ENCODE measurements around the gene ARPC5L.
"Not testable (repeated sequence)": the region's sequence is repeated elsewhere in the genome, so short reads cannot be mapped to it uniquely, and the experiment has no call there.

ARPC5L gene

DNA sequence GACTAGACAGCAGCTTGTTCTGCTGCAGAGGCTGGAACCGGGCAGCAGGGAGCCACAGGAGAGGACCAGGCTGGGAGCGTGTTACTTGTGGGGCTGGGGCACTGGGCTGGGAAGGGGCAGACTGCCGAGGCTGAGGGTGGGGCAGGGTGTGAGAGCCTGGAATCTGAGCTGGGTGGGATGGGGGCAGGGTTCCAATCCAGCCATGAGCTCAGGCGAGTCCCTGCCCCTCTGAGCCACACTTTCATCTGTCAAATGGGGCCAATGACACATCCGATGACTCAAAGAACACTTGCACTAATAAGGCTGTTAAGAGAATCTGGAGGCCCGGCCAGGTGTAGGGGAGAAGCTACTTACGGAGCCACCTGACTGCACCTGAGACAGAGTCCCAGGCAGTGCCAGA lies 27.3 kb upstream of the ARPC5L start:
- Histone ChIP-seq H3K27ac (ENCODE audit: low read depth, low read length) (no peak overlapping the region), H3K79me2 (ENCODE audit: control insufficient read depth, insufficient read depth, low read length, poor library complexity) (no peaks in the 10 kb centered on the region), H4K91ac (ENCODE audit: low read depth, low read length) (peak overlapping the region; percentile 55), H3K36me3 (ENCODE audit: control insufficient read depth in 1 of 2, insufficient read depth in 2 of 2, low read length in 2 of 2) (no peaks in the 10 kb centered on the region), H3K4ac (ENCODE audit: low read depth, low read length) (no peak overlapping the region), H3K79me1 (ENCODE audit: low read length) (peaks cover 3% of the 10 kb centered on the region), H3K27me3 (ENCODE audit: insufficient read depth, low read length) (no peaks in the 10 kb centered on the region), H2AFZ (ENCODE audit: insufficient read depth, low read length, poor library complexity) (peak overlapping the region; percentile 6), H3K18ac (ENCODE audit: low read length) (no peak overlapping the region), H4K8ac (ENCODE audit: low read depth, low read length) (no peak overlapping the region), H3K4me2 (ENCODE audit: low read length) (no peak overlapping the region), H3K9ac (ENCODE audit: low read length) (no peak overlapping the region), H2AK5ac (ENCODE audit: low read length) (peak overlapping the region; percentile 56), H3K4me1 (ENCODE audit: control insufficient read depth in 1 of 2, insufficient read depth in 2 of 2, low read length in 2 of 2) (peaks cover 0 to 3% of the 10 kb centered on the region in 2 experiments), H4K12ac (ENCODE audit: low read depth, low read length) (no peak overlapping the region), H2BK120ac (ENCODE audit: insufficient read depth, low read length, poor library complexity) (no peak overlapping the region), H3K14ac (ENCODE audit: low read length) (peak overlapping the region; percentile 40), H3K9me3 (ENCODE audit: insufficient read depth, low read depth, low read length) (no peaks in the 10 kb centered on the region), H2BK5ac (ENCODE audit: low read depth, low read length, poor library complexity) (no peak overlapping the region), H3K23ac (ENCODE audit: low read length) (no peak overlapping the region), H2BK12ac (ENCODE audit: low read length) (peak overlapping the region; percentile 45), H3K4me3 (ENCODE audit: low read depth, low read length) (no peak overlapping the region)
- no CpG with 5 or more reads among the region's 7 CpGs for WGBS (ENCODE audit: extremely low coverage, insufficient coverage, insufficient read length)
- no peak for DNase-seq

- no peak overlapping the region for H3K27ac ChIP-seq (ENCODE audit: low read depth, low read length)
- no CpG with 5 or more reads among the region's 13 CpGs for WGBS (ENCODE audit: extremely low coverage, insufficient coverage, insufficient read length)
- H4K91ac ChIP-seq (ENCODE audit: low read depth, low read length): no peak overlapping the region
- H2BK12ac ChIP-seq (ENCODE audit: low read length): no peak overlapping the region
- no peak overlapping the region for H3K4me2 ChIP-seq (ENCODE audit: low read length)
- no peak overlapping the region for H3K4me3 ChIP-seq (ENCODE audit: low read depth, low read length)
- H3K4ac ChIP-seq (ENCODE audit: low read depth, low read length): no peak overlapping the region
- H3K18ac ChIP-seq (ENCODE audit: low read length): no peak overlapping the region
- no peak overlapping the region for H3K14ac ChIP-seq (ENCODE audit: low read length)
- no peak overlapping the region for H4K12ac ChIP-seq (ENCODE audit: low read depth, low read length)
- H2BK5ac ChIP-seq (ENCODE audit: low read depth, low read length, poor library complexity): no peak overlapping the region
- H2BK120ac ChIP-seq (ENCODE audit: insufficient read depth, low read length, poor library complexity): no peak overlapping the region
- H3K79me1 ChIP-seq (ENCODE audit: low read length): peaks cover 3% of the 10 kb centered on the region
- peak overlapping the region; percentile 20 for H2AK5ac ChIP-seq (ENCODE audit: low read length)
- no peak for DNase-seq
- H3K79me2 ChIP-seq (ENCODE audit: control insufficient read depth, insufficient read depth, low read length, poor library complexity): no peaks in the 10 kb centered on the region
- peaks cover 0 to 3% of the 10 kb centered on the region in 2 experiments for H3K4me1 ChIP-seq (ENCODE audit: control insufficient read depth in 1 of 2, insufficient read depth in 2 of 2, low read length in 2 of 2)
- no peaks in the 10 kb centered on the region for H3K36me3 ChIP-seq (ENCODE audit: control insufficient read depth in 1 of 2, insufficient read depth in 2 of 2, low read length in 2 of 2)
- no peaks in the 10 kb centered on the region for H3K9me3 ChIP-seq (ENCODE audit: insufficient read depth, low read depth, low read length)
- H2AFZ ChIP-seq (ENCODE audit: insufficient read depth, low read length, poor library complexity): peak overlapping the region; percentile 43
- H3K23ac ChIP-seq (ENCODE audit: low read length): no peak overlapping the region
- H4K8ac ChIP-seq (ENCODE audit: low read depth, low read length): no peak overlapping the region
- no peaks in the 10 kb centered on the region for H3K27me3 ChIP-seq (ENCODE audit: insufficient read depth, low read length)
- no peak overlapping the region for H3K9ac ChIP-seq (ENCODE audit: low read length)
These were observed 26.8 kb upstream of the ARPC5L start for GRCh38 chr9:124835026-124835557.

- not testable (repeated sequence) for H2BK120ac ChIP-seq (ENCODE audit: insufficient read depth, low read length, poor library complexity); H3K36me3 ChIP-seq (ENCODE audit: control insufficient read depth in 1 of 2, insufficient read depth in 2 of 2, low read length in 2 of 2); H4K91ac ChIP-seq (ENCODE audit: low read depth, low read length); H3K18ac ChIP-seq (ENCODE audit: low read length); H4K8ac ChIP-seq (ENCODE audit: low read depth, low read length); H3K23ac ChIP-seq (ENCODE audit: low read length); H3K27ac ChIP-seq (ENCODE audit: low read depth, low read length); H3K9me3 ChIP-seq (ENCODE audit: insufficient read depth, low read depth, low read length); H2AK5ac ChIP-seq (ENCODE audit: low read length); H3K14ac ChIP-seq (ENCODE audit: low read length); DNase-seq; H3K4me3 ChIP-seq (ENCODE audit: low read depth, low read length); H2AFZ ChIP-seq (ENCODE audit: insufficient read depth, low read length, poor library complexity); H3K27me3 ChIP-seq (ENCODE audit: insufficient read depth, low read length); H2BK12ac ChIP-seq (ENCODE audit: low read length); H3K4ac ChIP-seq (ENCODE audit: low read depth, low read length); H2BK5ac ChIP-seq (ENCODE audit: low read depth, low read length, poor library complexity); H3K4me2 ChIP-seq (ENCODE audit: low read length); H4K12ac ChIP-seq (ENCODE audit: low read depth, low read length); H3K79me2 ChIP-seq (ENCODE audit: control insufficient read depth, insufficient read depth, low read length, poor library complexity); H3K79me1 ChIP-seq (ENCODE audit: low read length); H3K9ac ChIP-seq (ENCODE audit: low read length)
- no CpG with 5 or more reads among the region's 5 CpGs for WGBS (ENCODE audit: extremely low coverage, insufficient coverage, insufficient read length)
- peaks cover 9 to 16% of the 10 kb centered on the region in 2 experiments for H3K4me1 ChIP-seq (ENCODE audit: control insufficient read depth in 1 of 2, insufficient read depth in 2 of 2, low read length in 2 of 2)
These were observed 23.8 kb upstream of the ARPC5L start for GRCh38 chr9:124838132-124838531.

DNA sequence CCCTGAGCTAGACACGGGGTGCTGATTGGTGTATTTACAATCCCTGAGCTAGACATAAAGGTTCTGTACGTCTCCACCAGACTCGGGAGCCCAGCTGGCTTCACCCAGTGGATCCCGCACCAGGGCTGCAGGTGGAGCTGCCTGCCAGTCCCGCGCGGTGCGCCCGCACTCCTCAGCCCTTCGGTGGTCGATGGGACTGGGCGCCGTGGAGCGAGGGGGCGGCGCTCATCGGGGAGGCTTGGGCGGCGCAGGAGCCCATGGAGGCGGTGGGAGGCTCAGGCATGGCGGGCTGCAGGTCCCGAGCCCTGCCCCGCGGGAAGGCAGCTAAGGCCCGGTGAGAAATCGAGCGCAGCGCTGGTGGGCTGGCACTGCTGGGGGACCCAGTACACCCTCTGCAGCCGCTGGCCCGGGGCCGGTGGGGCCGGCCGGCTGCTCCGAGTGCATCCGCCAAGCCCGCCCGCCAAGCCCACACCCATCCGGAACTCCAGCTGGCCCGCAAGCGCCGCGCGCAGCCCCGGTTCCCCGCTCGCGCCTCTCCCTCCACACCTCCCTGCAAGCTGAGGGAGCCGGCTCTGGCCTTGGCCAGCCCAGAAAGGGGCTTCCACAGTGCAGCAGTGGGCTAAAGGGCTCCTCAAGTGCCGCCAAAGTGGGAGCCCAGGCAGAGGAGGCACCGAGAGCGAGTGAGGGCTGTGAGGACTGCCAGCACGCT lies 23.2 kb upstream of the ARPC5L start:
- H3K4me3 ChIP-seq (ENCODE audit: low read depth, low read length); H3K4me2 ChIP-seq (ENCODE audit: low read length); H3K4ac ChIP-seq (ENCODE audit: low read depth, low read length); H3K9ac ChIP-seq (ENCODE audit: low read length); DNase-seq; H4K91ac ChIP-seq (ENCODE audit: low read depth, low read length); H2AFZ ChIP-seq (ENCODE audit: insufficient read depth, low read length, poor library complexity); H3K36me3 ChIP-seq (ENCODE audit: control insufficient read depth in 1 of 2, insufficient read depth in 2 of 2, low read length in 2 of 2); H3K27ac ChIP-seq (ENCODE audit: low read depth, low read length); H2BK12ac ChIP-seq (ENCODE audit: low read length); H3K79me2 ChIP-seq (ENCODE audit: control insufficient read depth, insufficient read depth, low read length, poor library complexity); H4K12ac ChIP-seq (ENCODE audit: low read depth, low read length); H3K23ac ChIP-seq (ENCODE audit: low read length); H3K9me3 ChIP-seq (ENCODE audit: insufficient read depth, low read depth, low read length); H2AK5ac ChIP-seq (ENCODE audit: low read length); H2BK120ac ChIP-seq (ENCODE audit: insufficient read depth, low read length, poor library complexity); H3K14ac ChIP-seq (ENCODE audit: low read length); H3K79me1 ChIP-seq (ENCODE audit: low read length); H2BK5ac ChIP-seq (ENCODE audit: low read depth, low read length, poor library complexity); H3K27me3 ChIP-seq (ENCODE audit: insufficient read depth, low read length); H4K8ac ChIP-seq (ENCODE audit: low read depth, low read length); H3K18ac ChIP-seq (ENCODE audit: low read length): not testable (repeated sequence)
- H3K4me1 ChIP-seq (ENCODE audit: control insufficient read depth in 1 of 2, insufficient read depth in 2 of 2, low read length in 2 of 2): peaks cover 12 to 16% of the 10 kb centered on the region in 2 experiments
- no CpG with 5 or more reads among the region's 52 CpGs for WGBS (ENCODE audit: extremely low coverage, insufficient coverage, insufficient read length)
